A673 (cell line): ENCODE results near the gene TEK. TPM values are rescaled to one million over a fixed set of nuclear protein-coding genes. Genes with fewer than 3 reads are reported as not detected.

Source experiments
- BruUV-seq: library from RNA; stranded (reverse); fragments of 400-500 nt; replicated peaks from 2 replicates; lab custom pipeline; 2021; lab: Mats Ljungman, UMichigan
- CTCF ChIA-PET: fragments of 300-600 bp; sonication (Branson Sonifier 250); formaldehyde crosslinking; loops from one replicate; lab custom pipeline; 2022; ENCODE audit warnings: antibody characterized with exemption; lab: Charles Lee
- POLR2A ChIA-PET: fragments of 300-600 bp; sonication (Branson Sonifier 250); formaldehyde crosslinking; loops from one replicate; lab custom pipeline; 2022; ENCODE audit warnings: antibody characterized with exemption; ENCODE audit not compliant: low non-redundant PET; lab: Charles Lee
- DNase-seq: peaks from one replicate; pipeline ENCODE4 v3.0.0-alpha.2; 2015; ENCODE audit warnings: low spot score
- H3K27ac ChIP-seq: fragments of 200-600 bp; sonication (generic); 2 replicates; pipeline ENCODE4 v1.5.1; 2016; ENCODE audit warnings: mixed run types, low read depth, mild to moderate bottlenecking, mixed read lengths, antibody characterized with exemption, low read length; ENCODE audit not compliant: poor library complexity, severe bottlenecking
- H3K27me3 ChIP-seq: fragments of 200-600 bp; sonication (generic); replicated peaks from 2 replicates; pipeline ENCODE4 v1.6.1; 2017; ENCODE audit warnings: mixed run types, low read depth, mild to moderate bottlenecking, mixed read lengths, antibody characterized with exemption, low read length; ENCODE audit not compliant: insufficient read depth, poor library complexity
- H3K36me3 ChIP-seq: fragments of 200-600 bp; sonication (generic); 2 replicates; pipeline ENCODE4 v1.6.1; 2016; ENCODE audit warnings: mixed run types, mild to moderate bottlenecking, mixed read lengths, antibody characterized with exemption, low read length; ENCODE audit not compliant: insufficient read depth, poor library complexity, severe bottlenecking
- H3K4me1 ChIP-seq: fragments of 200-600 bp; sonication (generic); 2 replicates; pipeline ENCODE4 v1.6.1; 2017; ENCODE audit warnings: mixed run types, mild to moderate bottlenecking, mixed read lengths, antibody characterized with exemption, low read length; ENCODE audit not compliant: insufficient read depth, poor library complexity, severe bottlenecking
- H3K4me3 ChIP-seq: fragments of 200-600 bp; sonication (generic); 2 replicates; pipeline ENCODE4 v1.5.1; 2016; ENCODE audit warnings: low read depth, mixed run types, mild to moderate bottlenecking, mixed read lengths, low read length; ENCODE audit not compliant: poor library complexity, severe bottlenecking
- H3K9me3 ChIP-seq: fragments of 200-600 bp; sonication (generic); 2 replicates; pipeline ENCODE4 v1.6.1; 2016; ENCODE audit warnings: mixed run types, low read depth, mild to moderate bottlenecking, mixed read lengths, antibody characterized with exemption, low read length; ENCODE audit not compliant: poor library complexity, severe bottlenecking
- EZH2 ChIP-seq: fragments of 200-600 bp; sonication (generic); IDR thresholded peaks from 2 replicates; pipeline ENCODE4 v1.6.1; 2017; ENCODE audit warnings: borderline replicate concordance, low read depth, mild to moderate bottlenecking, mixed read lengths, antibody characterized with exemption, low read length; ENCODE audit not compliant: poor library complexity, severe bottlenecking
- intact Hi-C: fragments of 100-400 bp; cut with micrococcal nuclease; formaldehyde crosslinking; loops from one replicate; pipeline ENCODE4 v1.10.0; 2022; ENCODE audit not compliant: unreplicated experiment
- total RNA-seq: library from RNA; stranded (reverse); gene quantifications from 2 replicates; pipeline ENCODE4 v1.2.3, GENCODE V29; 2021
- TF ChIP-seq, protein P1 (sequence below): fragments of 300-800, 200-600 bp; sonication (generic); conservative IDR thresholded peaks from 2 replicates; pipeline ENCODE4 v1.5.1; 2017; ENCODE audit warnings: low read depth, mild to moderate bottlenecking, antibody characterized with exemption, low read length, moderate library complexity, mixed read lengths

TEK gene
- total RNA-seq, 1 experiment from 2014 or later: not detected

DNA sequence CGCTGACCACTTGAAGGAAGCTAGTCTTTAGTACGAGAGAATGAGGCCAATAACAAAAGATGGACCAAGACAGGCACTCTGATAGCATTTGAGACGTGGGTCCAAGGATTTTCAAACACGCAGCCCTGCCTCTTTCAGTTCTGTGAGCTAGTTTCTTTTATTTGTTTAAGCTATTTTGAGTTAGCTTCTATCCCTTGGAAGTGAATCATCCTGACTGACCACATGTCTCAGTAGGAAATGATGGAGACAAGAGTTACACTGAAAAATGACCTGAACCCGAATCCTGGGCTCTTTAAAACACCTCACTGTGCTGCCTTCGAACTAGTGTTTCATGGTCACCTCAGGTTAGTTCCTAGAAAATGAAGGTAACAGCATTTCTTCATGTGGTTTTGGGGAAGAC, 9.9 kb downstream of the TEK start:
- ChIA-PET POLR2A (no interaction called here), CTCF (no interaction called here)
- Histone ChIP-seq H3K4me1 (no peaks in the 10 kb centered on the region), H3K27ac (no peak overlapping the region), H3K27me3 (no peaks in the 10 kb centered on the region), H3K4me3 (no peak overlapping the region), H3K36me3 (no peaks in the 10 kb centered on the region), H3K9me3 (no peaks in the 10 kb centered on the region)
- BruUV-seq: no TSS peak
- no peak for TF ChIP-seq EZH2
- TF ChIP-seq, protein P1, sequence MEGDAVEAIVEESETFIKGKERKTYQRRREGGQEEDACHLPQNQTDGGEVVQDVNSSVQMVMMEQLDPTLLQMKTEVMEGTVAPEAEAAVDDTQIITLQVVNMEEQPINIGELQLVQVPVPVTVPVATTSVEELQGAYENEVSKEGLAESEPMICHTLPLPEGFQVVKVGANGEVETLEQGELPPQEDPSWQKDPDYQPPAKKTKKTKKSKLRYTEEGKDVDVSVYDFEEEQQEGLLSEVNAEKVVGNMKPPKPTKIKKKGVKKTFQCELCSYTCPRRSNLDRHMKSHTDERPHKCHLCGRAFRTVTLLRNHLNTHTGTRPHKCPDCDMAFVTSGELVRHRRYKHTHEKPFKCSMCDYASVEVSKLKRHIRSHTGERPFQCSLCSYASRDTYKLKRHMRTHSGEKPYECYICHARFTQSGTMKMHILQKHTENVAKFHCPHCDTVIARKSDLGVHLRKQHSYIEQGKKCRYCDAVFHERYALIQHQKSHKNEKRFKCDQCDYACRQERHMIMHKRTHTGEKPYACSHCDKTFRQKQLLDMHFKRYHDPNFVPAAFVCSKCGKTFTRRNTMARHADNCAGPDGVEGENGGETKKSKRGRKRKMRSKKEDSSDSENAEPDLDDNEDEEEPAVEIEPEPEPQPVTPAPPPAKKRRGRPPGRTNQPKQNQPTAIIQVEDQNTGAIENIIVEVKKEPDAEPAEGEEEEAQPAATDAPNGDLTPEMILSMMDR: no peak
- no peak for DNase-seq
- intact Hi-C loops: no loop called here

DNA sequence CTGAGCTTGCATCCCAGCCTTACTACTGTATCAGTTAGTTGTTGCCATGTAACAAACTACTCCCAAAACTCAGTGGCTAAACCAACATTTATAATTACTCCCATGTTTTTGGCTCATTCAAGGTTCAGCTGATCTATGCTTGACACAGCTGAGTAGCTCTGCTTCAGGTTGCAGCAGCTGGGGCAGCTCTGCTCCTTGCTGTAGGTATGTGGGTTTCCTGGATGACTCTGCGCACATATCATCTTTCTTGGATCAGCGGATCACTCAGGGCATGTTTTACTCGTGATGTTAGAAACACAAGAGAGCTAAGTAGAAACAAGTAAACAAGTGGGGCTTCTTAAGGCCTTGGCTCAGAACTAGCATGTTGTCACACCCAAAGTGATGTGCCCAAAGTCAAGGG, 15.1 kb downstream of the TEK start:
- Histone ChIP-seq H3K4me1 (no peaks in the 10 kb centered on the region), H3K27ac (no peak overlapping the region), H3K27me3 (no peaks in the 10 kb centered on the region), H3K4me3 (no peak overlapping the region), H3K36me3 (no peaks in the 10 kb centered on the region), H3K9me3 (no peaks in the 10 kb centered on the region)
- ChIA-PET CTCF (no interaction called here), POLR2A (no interaction called here)
- BruUV-seq: no TSS peak
- TF ChIP-seq EZH2: no peak
- TF ChIP-seq, protein P1: no peak
- intact Hi-C loops: no loop called here
- DNase-seq: no peak

DNA sequence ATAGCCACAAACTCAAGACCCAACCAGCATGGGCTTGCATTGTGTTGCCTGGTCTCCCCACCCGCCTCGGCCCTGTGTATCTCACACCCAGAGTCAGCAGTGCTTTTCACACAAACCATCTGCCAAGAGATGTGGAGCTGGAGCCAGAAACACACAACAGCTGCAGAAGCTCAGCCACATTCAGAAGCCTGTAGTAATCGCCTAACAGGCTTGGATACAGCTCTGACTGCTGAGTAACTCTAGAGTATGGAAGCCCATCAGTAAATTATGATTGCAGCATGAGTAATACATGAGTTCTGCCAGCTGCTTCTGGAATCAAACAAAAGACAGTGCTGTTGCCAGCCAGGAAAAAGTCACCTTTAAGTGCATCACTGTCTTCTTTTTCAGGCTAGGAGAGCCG, 16.0 kb downstream of the TEK start:
- intact Hi-C loops: no loop called here
- no peaks in the 10 kb centered on the region for H3K36me3 ChIP-seq
- POLR2A ChIA-PET: no interaction called here
- TF ChIP-seq, protein P1: no peak
- TF ChIP-seq EZH2: no peak
- no TSS peak for BruUV-seq
- no peak overlapping the region for H3K27ac ChIP-seq
- DNase-seq: no peak
- CTCF ChIA-PET: no interaction called here
- no peaks in the 10 kb centered on the region for H3K27me3 ChIP-seq
- no peaks in the 10 kb centered on the region for H3K4me1 ChIP-seq
- H3K4me3 ChIP-seq: no peak overlapping the region
- no peaks in the 10 kb centered on the region for H3K9me3 ChIP-seq
